ENCODE results near the gene CCDC107. TPM values are rescaled to one million over a fixed set of nuclear protein-coding genes. Genes with fewer than 3 reads are reported as not detected.

Gene CCDC107
- total RNA-seq, 1 experiment from 2014 or later = 12.0 TPM

DNA sequence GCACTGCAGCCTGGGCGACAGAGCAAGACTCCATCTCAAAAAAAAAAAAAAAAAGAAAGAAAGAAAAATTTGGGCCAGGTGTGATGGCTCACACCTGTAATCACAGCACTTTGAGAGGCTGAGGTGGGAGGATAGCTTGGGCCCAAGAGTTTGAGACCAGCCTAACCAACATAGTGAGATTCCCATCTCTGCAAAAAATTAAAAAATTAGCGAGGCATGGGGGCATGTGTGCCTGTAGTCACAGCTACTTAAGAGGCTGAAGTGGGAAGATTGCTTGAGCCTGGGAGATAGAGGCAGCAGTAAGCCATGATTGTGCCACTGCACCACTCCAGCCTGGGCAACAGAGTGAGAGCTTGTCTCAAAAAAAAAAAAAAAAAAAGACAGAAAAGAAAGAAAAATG is 4.5 kb upstream of the CCDC107 start:
- Histone ChIP-seq H2BK12ac (ENCODE audit: insufficient read length, low read depth, low read length) (no peak overlapping the region), H3K23ac (ENCODE audit: insufficient read length, low read depth, low read length) (no peak overlapping the region), H3K9me3 (ENCODE audit: control insufficient read depth, low read depth, low read length) (no peaks in the 10 kb centered on the region), H4K91ac (ENCODE audit: insufficient read length, low read depth, low read length) (no peak overlapping the region), H3K56ac (ENCODE audit: insufficient read length, low read depth, low read length) (no peak overlapping the region), H3K9ac (ENCODE audit: extremely low read depth, insufficient read length, low read length) (no peak overlapping the region), H4K20me1 (ENCODE audit: control insufficient read depth, insufficient read depth, insufficient read length) (no peaks in the 10 kb centered on the region), H3K4me2 (ENCODE audit: insufficient read depth, insufficient read length, low read length) (no peak overlapping the region), H4K8ac (replicated peaks; ENCODE audit: insufficient read length, low read depth, low read length) (no peak overlapping the region), H3K4ac (ENCODE audit: low read depth, low read length) (no peak overlapping the region), H3K18ac (ENCODE audit: insufficient read length, low read depth, low read length) (no peak overlapping the region), H2BK20ac (ENCODE audit: low read depth, low read length, poor library complexity, severe bottlenecking) (no peak overlapping the region), H3K4me1 (ENCODE audit: insufficient read depth, low read length) (peaks cover 3% of the 10 kb centered on the region; the same call in 1 of the 2 replicates), H3T11ph (ENCODE audit: low read length) (no peak overlapping the region), H4K5ac (ENCODE audit: insufficient read length, low read depth, low read length) (no peak overlapping the region), H3K27ac (ENCODE audit: insufficient read length, low read depth, low read length) (no peak overlapping the region), H2AFZ (ENCODE audit: low read length) (no peak overlapping the region), H3K79me2 (ENCODE audit: insufficient read depth, low read length) (no peaks in the 10 kb centered on the region), H2BK15ac (ENCODE audit: low read depth, low read length) (no peak overlapping the region), H2BK5ac (ENCODE audit: insufficient read length, low read length) (no peak overlapping the region), H3K23me2 (ENCODE audit: insufficient read length, low read depth, low read length, poor library complexity, severe bottlenecking) (peaks cover 7% of the 10 kb centered on the region), H3K14ac (ENCODE audit: insufficient read depth, low read length) (no peak overlapping the region), H3K27me3 (ENCODE audit: insufficient read depth, low read length) (0 out of 2 replicates have a peak, but pooled peaks cover 2% of the 10 kb centered on the region), H3K79me1 (ENCODE audit: insufficient read depth, low read depth, low read length, poor library complexity, severe bottlenecking) (no peaks in the 10 kb centered on the region), H2BK120ac (ENCODE audit: low read depth, low read length, poor library complexity, severe bottlenecking) (no peak overlapping the region), H2AK5ac (ENCODE audit: insufficient read length, low read length) (no peak overlapping the region)
- Mint-ChIP-seq H3K4me3 (no peak overlapping the region), H3K4me1 (peaks cover 22 to 29% of the 10 kb centered on the region in 2 experiments), H3K36me3 (ENCODE audit: insufficient read depth in 1 of 3, low read depth in 3 of 3) (peaks cover 0 to 2% (median 0%) of the 10 kb centered on the region in 3 experiments; a peak in 1 of 7 replicates), H3K27ac (no peak overlapping the region), H3K27me3 (ENCODE audit: low read depth) (peaks cover 18% of the 10 kb centered on the region), H3K9me3 (peaks cover 2 to 3% of the 10 kb centered on the region in 2 experiments; a peak in 3 of 5 replicates)
- TF ChIP-seq, protein P1, sequence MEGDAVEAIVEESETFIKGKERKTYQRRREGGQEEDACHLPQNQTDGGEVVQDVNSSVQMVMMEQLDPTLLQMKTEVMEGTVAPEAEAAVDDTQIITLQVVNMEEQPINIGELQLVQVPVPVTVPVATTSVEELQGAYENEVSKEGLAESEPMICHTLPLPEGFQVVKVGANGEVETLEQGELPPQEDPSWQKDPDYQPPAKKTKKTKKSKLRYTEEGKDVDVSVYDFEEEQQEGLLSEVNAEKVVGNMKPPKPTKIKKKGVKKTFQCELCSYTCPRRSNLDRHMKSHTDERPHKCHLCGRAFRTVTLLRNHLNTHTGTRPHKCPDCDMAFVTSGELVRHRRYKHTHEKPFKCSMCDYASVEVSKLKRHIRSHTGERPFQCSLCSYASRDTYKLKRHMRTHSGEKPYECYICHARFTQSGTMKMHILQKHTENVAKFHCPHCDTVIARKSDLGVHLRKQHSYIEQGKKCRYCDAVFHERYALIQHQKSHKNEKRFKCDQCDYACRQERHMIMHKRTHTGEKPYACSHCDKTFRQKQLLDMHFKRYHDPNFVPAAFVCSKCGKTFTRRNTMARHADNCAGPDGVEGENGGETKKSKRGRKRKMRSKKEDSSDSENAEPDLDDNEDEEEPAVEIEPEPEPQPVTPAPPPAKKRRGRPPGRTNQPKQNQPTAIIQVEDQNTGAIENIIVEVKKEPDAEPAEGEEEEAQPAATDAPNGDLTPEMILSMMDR (conservative IDR thresholded peaks at IDR 0.05) = no peak
- no CpG with 5 or more reads among the region's 2 CpGs for WGBS (ENCODE audit: extremely low coverage, insufficient read length, low lambda C conversion rate)
- DNase-seq = no peak

All from H9 (cell line).